GM12801 (cell line): ENCODE measurements around the gene MSI2.

Experiments
- CTCF ChIP-seq: IDR thresholded peaks from one replicate; pipeline ENCODE4 v1.5.1; 2011; ENCODE audit warnings: control low read depth; ENCODE audit not compliant: insufficient read length; ENCODE audit errors: extremely low read depth

Gene MSI2

DNA sequence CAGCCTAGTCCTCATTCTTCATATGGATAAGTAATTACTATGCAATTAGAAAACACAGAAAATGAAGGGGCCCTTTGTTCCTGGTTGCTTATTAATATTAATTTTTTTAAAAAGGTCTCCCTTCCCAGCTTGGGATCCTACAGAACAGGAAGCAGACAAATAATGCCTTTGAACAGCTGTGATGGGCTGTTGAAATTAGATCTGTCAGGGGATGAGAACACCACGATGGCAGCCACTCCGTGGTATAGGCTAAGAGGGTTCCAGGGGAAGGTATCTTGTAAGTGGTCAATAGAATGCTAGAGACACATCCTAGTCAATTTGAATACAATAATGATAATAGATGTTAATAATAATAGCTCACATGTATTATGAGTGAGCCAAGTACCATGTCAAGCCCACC is 405.7 kb downstream of the MSI2 start:
- TF ChIP-seq CTCF, result no peak

DNA sequence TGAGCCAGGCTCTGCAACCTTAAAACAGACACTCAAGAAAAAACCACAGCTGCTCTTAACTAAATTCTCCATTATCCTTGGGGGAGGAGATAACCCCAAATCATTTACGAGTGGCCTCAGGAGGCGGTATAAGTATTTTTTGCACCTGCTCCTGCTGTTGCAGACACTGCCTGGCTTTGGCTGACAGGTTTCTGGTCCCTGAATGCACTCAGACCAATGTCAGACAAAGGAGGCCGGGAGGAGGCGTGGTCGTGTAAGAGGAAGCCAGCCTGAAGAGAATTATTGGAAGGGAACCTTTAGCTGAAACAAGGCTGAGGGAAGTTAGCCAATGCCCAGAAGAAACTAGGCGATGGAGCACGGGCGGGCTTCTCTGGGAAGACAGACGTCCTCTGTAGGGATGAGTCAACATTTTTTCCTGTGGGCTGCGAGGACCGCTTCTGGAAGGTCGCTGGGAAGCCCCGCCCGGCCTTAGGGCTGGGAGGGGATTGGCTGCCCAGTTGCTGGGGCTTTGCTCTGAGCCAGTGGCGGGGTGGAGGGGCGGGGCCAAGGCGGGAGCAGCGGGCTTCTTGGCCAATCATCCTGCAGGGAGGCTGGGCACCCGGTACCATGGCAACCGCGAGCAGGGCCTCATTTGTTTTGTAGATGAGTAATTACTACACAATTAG is 406.5 kb downstream of the MSI2 start:
- no peak for TF ChIP-seq CTCF

- no peak for TF ChIP-seq CTCF
Observed at GRCh38 chr17:57663326-57664070, 407.2 kb downstream of the MSI2 start.

GRCh38 chr17:57665128-57665527 is 408.8 kb downstream of the MSI2 start:
- no peak for TF ChIP-seq CTCF

DNA sequence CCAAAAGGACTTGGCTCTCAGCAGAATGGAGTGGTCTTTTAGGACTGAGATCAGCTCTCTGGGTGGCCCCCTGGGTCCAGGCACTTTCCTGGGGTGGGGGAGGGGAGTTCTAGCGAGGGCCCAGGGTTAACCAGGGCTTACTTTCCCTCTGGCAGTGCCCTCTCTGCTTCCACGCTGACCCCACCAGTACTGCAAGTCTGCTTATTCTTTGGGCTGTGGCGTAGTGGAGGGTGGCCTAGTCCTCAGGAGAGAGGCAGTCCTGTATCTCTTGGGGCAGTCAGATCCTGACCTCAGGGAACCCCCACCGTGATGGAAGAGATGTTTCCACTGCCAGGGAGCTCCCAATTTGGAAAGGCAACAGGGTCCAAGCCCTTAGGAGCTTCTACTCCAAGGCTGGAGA is 409.4 kb downstream of the MSI2 start:
- no peak for TF ChIP-seq CTCF

GRCh38 chr17:57666201-57666870 is 410.0 kb downstream of the MSI2 start:
- TF ChIP-seq CTCF, result no peak

DNA sequence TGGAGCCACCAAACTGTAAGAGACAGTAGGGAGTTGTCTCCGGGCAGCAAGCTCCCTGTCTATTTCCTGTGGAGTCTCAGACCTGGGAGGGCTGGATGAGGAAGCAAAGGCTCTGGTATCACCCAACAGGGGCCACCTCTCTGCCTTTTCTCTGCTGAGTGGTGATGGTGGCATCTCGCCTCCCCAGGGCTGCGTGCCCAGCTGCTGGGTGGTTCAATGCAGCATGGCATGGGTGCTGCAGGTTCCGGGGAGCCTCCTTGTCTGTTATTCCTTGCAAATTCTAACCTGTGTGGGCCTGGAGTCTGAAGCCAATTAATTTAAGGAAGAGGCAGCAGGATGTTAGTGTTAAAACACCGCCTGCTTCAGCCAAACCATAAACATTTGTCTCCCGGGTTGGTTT is 410.6 kb downstream of the MSI2 start:
- no peak for TF ChIP-seq CTCF
